ENCODE data around the gene SERTAD4.

GRCh38 chr1:210218047-210218446, 14.5 kb upstream of the SERTAD4 start:
- TF ChIP-seq CTCF (IDR thresholded peaks at IDR 0.05) (no peak), EP300 (IDR thresholded peaks at IDR 0.05) (no peak)
